Measurements from ENCODE around the gene MMADHC. TPM values are rescaled to one million over a fixed set of nuclear protein-coding genes. Genes with fewer than 3 reads are reported as not detected.

Gene MMADHC
- total RNA-seq, 4 donors from 2014 or later = 140 to 205 (median 169) TPM

DNA sequence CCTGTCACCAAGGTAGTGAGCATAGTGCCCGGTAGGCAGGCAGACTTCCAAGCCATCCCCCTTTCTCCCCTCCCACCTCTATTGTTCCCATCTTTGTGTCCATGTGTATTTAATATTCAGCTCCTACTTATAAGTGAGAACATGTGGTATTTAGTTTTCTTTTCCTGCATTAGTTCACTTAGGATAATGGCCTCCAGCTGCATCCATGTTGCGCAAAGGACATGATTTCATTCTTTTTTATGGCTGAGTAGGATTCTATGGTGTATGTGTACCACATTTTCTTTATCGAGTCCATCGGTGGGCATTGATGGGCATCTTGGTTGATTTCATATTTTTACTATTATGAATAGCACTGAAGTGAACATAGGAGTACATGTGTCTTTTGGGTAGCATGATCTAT, 35.3 kb downstream of the MMADHC start:
- no peak for ATAC-seq
- no peak overlapping the region for H3K27ac ChIP-seq
- in situ Hi-C loops (cut with MboI; ENCODE audit: low sequenced_read_pairs in 4 of 4) (no loop called here), intact Hi-C loops (cut with DNase I; ENCODE audit: low total_unique reads) (no loop called here)
- H3K4me3 ChIP-seq = no peak overlapping the region
- no peak for DNase-seq
- H3K27me3 ChIP-seq = no peaks in the 10 kb centered on the region
- H3K36me3 ChIP-seq = no peaks in the 10 kb centered on the region
- H3K9me3 ChIP-seq = no peaks in the 10 kb centered on the region
- H3K4me1 ChIP-seq = no peaks in the 10 kb centered on the region
- TF ChIP-seq, protein P1, sequence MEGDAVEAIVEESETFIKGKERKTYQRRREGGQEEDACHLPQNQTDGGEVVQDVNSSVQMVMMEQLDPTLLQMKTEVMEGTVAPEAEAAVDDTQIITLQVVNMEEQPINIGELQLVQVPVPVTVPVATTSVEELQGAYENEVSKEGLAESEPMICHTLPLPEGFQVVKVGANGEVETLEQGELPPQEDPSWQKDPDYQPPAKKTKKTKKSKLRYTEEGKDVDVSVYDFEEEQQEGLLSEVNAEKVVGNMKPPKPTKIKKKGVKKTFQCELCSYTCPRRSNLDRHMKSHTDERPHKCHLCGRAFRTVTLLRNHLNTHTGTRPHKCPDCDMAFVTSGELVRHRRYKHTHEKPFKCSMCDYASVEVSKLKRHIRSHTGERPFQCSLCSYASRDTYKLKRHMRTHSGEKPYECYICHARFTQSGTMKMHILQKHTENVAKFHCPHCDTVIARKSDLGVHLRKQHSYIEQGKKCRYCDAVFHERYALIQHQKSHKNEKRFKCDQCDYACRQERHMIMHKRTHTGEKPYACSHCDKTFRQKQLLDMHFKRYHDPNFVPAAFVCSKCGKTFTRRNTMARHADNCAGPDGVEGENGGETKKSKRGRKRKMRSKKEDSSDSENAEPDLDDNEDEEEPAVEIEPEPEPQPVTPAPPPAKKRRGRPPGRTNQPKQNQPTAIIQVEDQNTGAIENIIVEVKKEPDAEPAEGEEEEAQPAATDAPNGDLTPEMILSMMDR (IDR thresholded peaks at IDR 0.05 in 4 of 5, conservative IDR thresholded peaks at IDR 0.05 in 1 of 5) = no peak
- TF ChIP-seq POLR2A (IDR thresholded peaks at IDR 0.05) = no peak

DNA sequence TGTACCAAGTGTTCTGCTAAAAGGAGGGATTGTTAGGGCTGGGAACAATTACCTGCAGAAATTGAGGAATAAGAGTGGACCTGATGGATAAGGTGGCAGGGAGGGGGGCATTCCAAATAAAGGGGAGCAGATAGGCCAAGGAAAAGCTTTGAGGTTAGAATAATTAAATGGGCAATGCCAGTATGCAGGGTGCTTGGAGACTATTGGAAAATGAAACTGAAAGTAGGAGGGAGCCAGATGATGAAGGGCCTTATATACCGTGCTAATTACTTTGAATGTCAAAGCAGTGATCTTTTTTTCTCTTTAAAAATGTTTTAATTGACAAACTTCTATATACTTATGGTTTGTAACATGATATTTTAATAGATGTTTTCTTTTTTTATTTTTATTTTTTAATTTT, 42.9 kb downstream of the MMADHC start:
- H3K27ac ChIP-seq = no peak overlapping the region
- no peaks in the 10 kb centered on the region for H3K4me1 ChIP-seq
- intact Hi-C loops (cut with DNase I; ENCODE audit: low total_unique reads) = no loop called here
- H3K27me3 ChIP-seq = no peaks in the 10 kb centered on the region
- in situ Hi-C loops (cut with MboI; ENCODE audit: low sequenced_read_pairs in 4 of 4) = no loop called here
- DNase-seq = no peak
- peak overlapping the region in 1 of 4 donors; percentile 34 for H3K4me3 ChIP-seq
- no peaks in the 10 kb centered on the region for H3K9me3 ChIP-seq
- TF ChIP-seq, protein P1 (IDR thresholded peaks at IDR 0.05 in 4 of 5, conservative IDR thresholded peaks at IDR 0.05 in 1 of 5) = no peak
- TF ChIP-seq POLR2A (IDR thresholded peaks at IDR 0.05) = no peak
- no peaks in the 10 kb centered on the region for H3K36me3 ChIP-seq
- ATAC-seq = no peak

DNA sequence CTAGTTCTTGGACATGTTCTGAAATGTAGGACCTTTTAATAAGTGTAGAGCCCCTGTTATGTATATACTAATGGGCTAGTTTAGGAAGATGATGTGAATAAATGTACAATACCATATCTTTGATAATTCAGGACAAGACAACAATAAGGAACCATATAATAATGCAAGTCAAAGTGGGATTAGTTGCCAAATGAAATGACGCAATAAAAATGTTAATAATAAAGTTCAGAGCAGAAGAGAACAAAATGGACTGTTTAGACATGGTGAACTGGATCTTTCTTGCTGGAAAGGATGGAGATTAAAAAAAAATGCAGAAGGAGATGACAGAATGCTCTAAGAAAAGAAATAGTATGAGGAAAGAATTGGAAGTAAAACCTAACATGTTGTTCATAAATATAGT, 43.7 kb downstream of the MMADHC start:
- no peak for TF ChIP-seq POLR2A (IDR thresholded peaks at IDR 0.05)
- TF ChIP-seq, protein P1 (IDR thresholded peaks at IDR 0.05 in 4 of 5, conservative IDR thresholded peaks at IDR 0.05 in 1 of 5) = no peak
- DNase-seq = no peak
- H3K4me3 ChIP-seq = no peak overlapping the region
- intact Hi-C loops (cut with DNase I; ENCODE audit: low total_unique reads) (no loop called here), in situ Hi-C loops (cut with MboI; ENCODE audit: low sequenced_read_pairs in 4 of 4) (no loop called here)
- H3K27me3 ChIP-seq = no peaks in the 10 kb centered on the region
- H3K4me1 ChIP-seq = no peaks in the 10 kb centered on the region
- H3K36me3 ChIP-seq = no peaks in the 10 kb centered on the region
- H3K27ac ChIP-seq = no peak overlapping the region
- no peaks in the 10 kb centered on the region for H3K9me3 ChIP-seq
- no peak for ATAC-seq

DNA sequence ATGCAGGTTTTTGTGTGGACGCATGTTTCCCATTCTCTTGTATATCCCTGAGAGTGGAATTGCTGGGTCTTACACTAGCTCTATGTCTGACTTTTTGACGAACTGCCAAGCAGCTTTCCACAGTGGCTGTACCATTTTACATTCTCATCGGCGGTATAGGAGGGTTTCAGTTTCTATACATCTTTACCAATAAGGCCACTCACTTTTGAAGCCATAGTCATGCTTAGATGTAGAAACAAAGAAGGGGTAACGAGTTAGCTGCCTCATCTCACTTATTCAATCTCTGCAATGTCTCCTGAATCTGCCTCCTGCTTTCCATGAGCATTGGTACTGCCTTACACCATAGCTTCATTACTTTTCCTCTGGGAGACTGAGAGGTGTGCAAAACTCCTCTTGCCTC, 47.4 kb downstream of the MMADHC start:
- H3K27ac ChIP-seq = no peak overlapping the region
- no peaks in the 10 kb centered on the region for H3K36me3 ChIP-seq
- H3K4me1 ChIP-seq = no peaks in the 10 kb centered on the region
- no peak for TF ChIP-seq POLR2A (IDR thresholded peaks at IDR 0.05)
- TF ChIP-seq, protein P1 (IDR thresholded peaks at IDR 0.05 in 4 of 5, conservative IDR thresholded peaks at IDR 0.05 in 1 of 5) = no peak
- no peak overlapping the region for H3K4me3 ChIP-seq
- DNase-seq (no peak), ATAC-seq (no peak)
- no peaks in the 10 kb centered on the region for H3K27me3 ChIP-seq
- in situ Hi-C loops (cut with MboI; ENCODE audit: low sequenced_read_pairs in 4 of 4) (no loop called here), intact Hi-C loops (cut with DNase I; ENCODE audit: low total_unique reads) (no loop called here)
- no peaks in the 10 kb centered on the region for H3K9me3 ChIP-seq

DNA sequence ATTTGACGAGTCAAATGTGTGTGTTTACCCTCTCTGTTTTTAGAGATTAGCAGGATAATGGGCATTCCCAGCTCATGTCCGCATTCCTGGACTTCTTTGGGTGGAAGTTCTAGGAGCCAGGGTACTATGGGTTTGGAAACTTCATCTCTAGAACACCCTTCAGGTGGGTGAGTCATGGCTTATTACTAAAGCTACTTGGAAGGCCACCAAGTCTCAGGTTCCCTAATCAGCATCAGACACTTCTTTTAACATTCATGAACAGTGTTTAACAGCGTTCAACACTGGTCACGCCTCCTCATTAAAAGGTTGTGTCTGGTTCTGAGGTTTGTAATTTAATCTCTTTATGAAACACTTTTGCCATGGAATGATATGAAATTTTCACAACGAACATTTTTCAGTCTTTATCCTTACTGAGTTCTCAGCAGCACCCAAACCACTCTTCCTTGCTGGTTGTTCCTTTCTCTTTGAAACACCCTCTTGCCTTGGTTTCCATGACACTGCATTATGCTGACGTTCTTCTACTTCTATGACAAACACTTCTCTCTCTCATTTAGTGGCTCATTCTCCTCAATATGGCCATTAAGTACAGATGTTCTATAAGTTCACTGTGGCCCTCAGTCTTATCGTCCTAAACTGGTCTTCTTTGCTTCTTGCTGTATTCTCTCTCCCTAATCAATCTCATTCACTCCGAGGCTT, 49.3 kb downstream of the MMADHC start:
- in situ Hi-C loops (cut with MboI; ENCODE audit: low sequenced_read_pairs in 4 of 4) (no loop called here), intact Hi-C loops (cut with DNase I; ENCODE audit: low total_unique reads) (no loop called here)
- Histone ChIP-seq H3K27me3 (no peaks in the 10 kb centered on the region), H3K27ac (no peak overlapping the region), H3K4me3 (no peak overlapping the region), H3K4me1 (no peaks in the 10 kb centered on the region), H3K9me3 (no peaks in the 10 kb centered on the region), H3K36me3 (no peaks in the 10 kb centered on the region)
- TF ChIP-seq, protein P1 (IDR thresholded peaks at IDR 0.05 in 4 of 5, conservative IDR thresholded peaks at IDR 0.05 in 1 of 5) = no peak
- no peak for TF ChIP-seq POLR2A (IDR thresholded peaks at IDR 0.05)
- no peak for ATAC-seq
- DNase-seq = no peak

All from gastrocnemius medialis (tissue), 4 donors.